Transverse colon (tissue), 4 donors: ENCODE data around the gene FN3K. TPM values are rescaled to one million over a fixed set of nuclear protein-coding genes. Genes with fewer than 3 reads are reported as not detected.

Experiments
- DNase-seq: peaks from one replicate; pipeline ENCODE4 v3.0.0-alpha.2; 2019
- H3K27ac ChIP-seq, 4 donors: fragments of 200-600 bp; sonication (generic); 2 replicates each; pipeline ENCODE4 v1.5.1; 2016 to 2018; ENCODE audit warnings: inconsistent platforms in 4 of 4
- H3K27me3 ChIP-seq: fragments of 200-600 bp; sonication (generic); 2 replicates; pipeline ENCODE4 v1.5.1; 2017; ENCODE audit warnings: inconsistent platforms
- H3K36me3 ChIP-seq, 4 donors: fragments of 200-600 bp; sonication (generic); 2 replicates each; pipeline ENCODE4 v1.5.1; 2017 to 2019; ENCODE audit warnings: inconsistent platforms in 4 of 4
- H3K4me1 ChIP-seq, 4 donors: fragments of 200-600 bp; sonication (generic); 2 replicates each; pipeline ENCODE4 v1.5.1; 2017 to 2020; ENCODE audit warnings: inconsistent platforms in 4 of 4
- H3K4me3 ChIP-seq, 4 donors: fragments of 200-600 bp; sonication (generic); 1 replicate in 1 of 4; 2 replicates in 3 of 4; pipeline versions ENCODE4 v1.5.1 to v1.6.1; 2017 to 2019; ENCODE audit warnings: inconsistent platforms in 4 of 4
- H3K9me3 ChIP-seq, 2 donors: fragments of 200-600 bp; sonication (generic); 2 replicates each; pipeline ENCODE4 v1.5.1; 2017 to 2019; ENCODE audit warnings: inconsistent platforms in 2 of 2
- EP300 ChIP-seq: sonication (generic); formaldehyde crosslinking; IDR thresholded peaks from one replicate; pipeline ENCODE4 v1.6.1; 2017; ENCODE audit warnings: antibody characterized with exemption, low read depth
- POLR2A ChIP-seq: fragments of 450-650 bp; IDR thresholded peaks from one replicate; pipeline ENCODE4 v1.6.1; 2016; ENCODE audit warnings: antibody characterized with exemption, mild to moderate bottlenecking, moderate library complexity
- POLR2AphosphoS5 ChIP-seq, 3 donors: sonication (generic); formaldehyde crosslinking; IDR thresholded peaks; one replicate each; pipeline ENCODE4 v1.6.1; 2016; ENCODE audit warnings: antibody characterized with exemption in 3 of 3
- WGBS, 2 donors: methylation state at CpG; one replicate each; pipeline ENCODE4 v1.1.5; 2018; ENCODE audit warnings: low coverage in 1 of 2; 5-methylcytosine and 5-hydroxymethylcytosine counted together
- in situ Hi-C, 4 donors: fragments of 200-750 bp; cut with MboI; loops; one replicate each; pipeline versions ENCODE4 v1.15.0 to v1.15.1; 2017; ENCODE audit warnings: low sequenced_read_pairs in 3 of 4, low pct_ligation_motif_present in 1 of 4, low pct_unique_long_range_greater_than_20kb in 1 of 4
- intact Hi-C: fragments of 100-400 bp; cut with DNase I; formaldehyde crosslinking; loops from one replicate; pipeline ENCODE4 v1.15.1; 2023; ENCODE audit warnings: low total_unique reads
- total RNA-seq, 4 donors: library from RNA; depleted of rRNA; stranded (reverse); fragments of >200 nt; gene quantifications; one replicate each; pipeline ENCODE4 v1.1.0, GENCODE V29; 2016
- TF ChIP-seq, protein P1 (sequence below), 5 experiments: fragments of 200-600 bp in 3 of 5; fragments of 450-650 bp in 2 of 5; sonication (generic) in 3 of 5; IDR thresholded peaks; 1 replicate in 2 of 5; 2 replicates in 3 of 5; pipeline ENCODE4 v1.5.1; 2016 to 2017; ENCODE audit warnings: antibody characterized with exemption in 5 of 5, inconsistent platforms in 3 of 5, mild to moderate bottlenecking in 2 of 5, moderate library complexity in 1 of 5

The FN3K gene
- total RNA-seq, 4 donors from 2014 or later: 11.2 to 33.0 (median 26.2) TPM

- peaks cover 9 to 18% (median 16%) of the 10 kb centered on the region in 4 donors for H3K4me1 ChIP-seq
- peak; percentile 97 for DNase-seq
- H3K4me3 ChIP-seq: peak within 1 kb of the TSS; percentile 71 to 87 (median 80)
- TF ChIP-seq POLR2AphosphoS5 (IDR thresholded peaks at IDR 0.05) (peak; percentile 88 to 92 (median 92)), POLR2A (peak; percentile 74)
- TF ChIP-seq, protein P1, sequence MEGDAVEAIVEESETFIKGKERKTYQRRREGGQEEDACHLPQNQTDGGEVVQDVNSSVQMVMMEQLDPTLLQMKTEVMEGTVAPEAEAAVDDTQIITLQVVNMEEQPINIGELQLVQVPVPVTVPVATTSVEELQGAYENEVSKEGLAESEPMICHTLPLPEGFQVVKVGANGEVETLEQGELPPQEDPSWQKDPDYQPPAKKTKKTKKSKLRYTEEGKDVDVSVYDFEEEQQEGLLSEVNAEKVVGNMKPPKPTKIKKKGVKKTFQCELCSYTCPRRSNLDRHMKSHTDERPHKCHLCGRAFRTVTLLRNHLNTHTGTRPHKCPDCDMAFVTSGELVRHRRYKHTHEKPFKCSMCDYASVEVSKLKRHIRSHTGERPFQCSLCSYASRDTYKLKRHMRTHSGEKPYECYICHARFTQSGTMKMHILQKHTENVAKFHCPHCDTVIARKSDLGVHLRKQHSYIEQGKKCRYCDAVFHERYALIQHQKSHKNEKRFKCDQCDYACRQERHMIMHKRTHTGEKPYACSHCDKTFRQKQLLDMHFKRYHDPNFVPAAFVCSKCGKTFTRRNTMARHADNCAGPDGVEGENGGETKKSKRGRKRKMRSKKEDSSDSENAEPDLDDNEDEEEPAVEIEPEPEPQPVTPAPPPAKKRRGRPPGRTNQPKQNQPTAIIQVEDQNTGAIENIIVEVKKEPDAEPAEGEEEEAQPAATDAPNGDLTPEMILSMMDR (IDR thresholded peaks at IDR 0.05): no peak
- no peaks in the 10 kb centered on the region for H3K27me3 ChIP-seq
- H3K27ac ChIP-seq: peak within 1 kb of the TSS; percentile 84 to 88 (median 87)
- intact Hi-C loops: no loop called here
- in situ Hi-C loops: no loop called here
- peaks cover 0 to 7% (median 0%) of the 10 kb centered on the region in 4 donors for H3K36me3 ChIP-seq
- 1% methylated on average over 27 of the region's 75 CpGs; no CpG with 5 or more reads in 1 of the 2 donors for WGBS, 2 donors
- no peaks in the 10 kb centered on the region for H3K9me3 ChIP-seq
Measured at GRCh38 chr17:82716203-82717010, 19.0 kb upstream of the FN3K start, which contains the start of gene FN3KRP. Gene FN3KRP (plus strand): TSS chr17:82716706. CDS start chr17:82716756, 50 bp downstream.

DNA sequence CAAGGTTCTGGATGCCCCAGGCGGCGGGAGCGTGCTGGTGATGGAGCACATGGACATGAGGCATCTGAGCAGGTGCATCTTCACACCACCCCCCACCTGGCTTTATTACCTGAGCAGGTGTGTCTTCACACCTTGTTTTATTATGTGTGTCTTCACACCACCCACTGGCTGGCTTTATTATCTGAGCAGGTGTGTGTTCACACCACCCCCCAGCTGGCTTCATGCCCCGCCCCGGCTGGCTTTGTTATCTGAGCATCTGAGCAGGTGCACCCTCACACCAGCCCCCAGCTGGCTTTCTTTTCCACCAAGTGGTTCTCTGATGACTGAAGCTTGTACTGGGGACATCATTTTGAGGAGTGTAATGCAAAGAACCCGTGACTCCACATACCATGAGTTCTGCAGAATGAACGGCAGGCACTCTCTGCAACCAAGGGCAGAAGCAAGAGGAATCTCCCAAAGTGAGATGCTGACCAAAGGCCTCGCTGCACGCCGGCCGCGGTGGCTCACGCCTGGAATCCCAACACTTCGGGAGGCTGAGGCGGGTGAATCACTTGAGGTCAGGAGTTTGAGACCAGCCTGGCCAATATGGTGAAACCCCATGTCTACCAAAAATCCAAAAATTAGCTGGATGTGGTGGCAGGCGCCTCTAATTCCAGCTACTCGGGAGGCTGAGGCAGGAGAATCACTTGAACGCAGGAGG is 16.3 kb upstream of the FN3K start:
- Histone ChIP-seq H3K9me3 (no peaks in the 10 kb centered on the region), H3K4me1 (peaks cover 9 to 18% (median 16%) of the 10 kb centered on the region in 4 donors), H3K27me3 (no peaks in the 10 kb centered on the region), H3K27ac (no peak overlapping the region), H3K4me3 (no peak overlapping the region), H3K36me3 (peaks cover 0 to 11% (median 3%) of the 10 kb centered on the region in 4 donors)
- in situ Hi-C loops: no loop called here
- TF ChIP-seq, protein P1 (IDR thresholded peaks at IDR 0.05): no peak
- no peak for TF ChIP-seq POLR2AphosphoS5 (IDR thresholded peaks at IDR 0.05)
- TF ChIP-seq POLR2A: no peak
- no peak for TF ChIP-seq EP300
- WGBS, 2 donors: 73 to 94% methylated on average over 3 to 18 of the region's 18 CpGs
- intact Hi-C loops: no loop called here
- no peak for DNase-seq

- no peak for TF ChIP-seq POLR2A
- TF ChIP-seq, protein P1 (IDR thresholded peaks at IDR 0.05): no peak
- no peak for TF ChIP-seq EP300
- TF ChIP-seq POLR2AphosphoS5 (IDR thresholded peaks at IDR 0.05): no peak
- Histone ChIP-seq H3K36me3 (peaks cover 0 to 13% (median 3%) of the 10 kb centered on the region in 4 donors), H3K27me3 (no peaks in the 10 kb centered on the region), H3K4me1 (peaks cover 9 to 18% (median 16%) of the 10 kb centered on the region in 4 donors), H3K4me3 (no peak overlapping the region), H3K27ac (no peak overlapping the region), H3K9me3 (no peaks in the 10 kb centered on the region)
- DNase-seq: no peak
- in situ Hi-C loops: no loop called here
- WGBS, 2 donors: 91 to 94% methylated on average over 10 to 19 of the region's 19 CpGs
- intact Hi-C loops: no loop called here
Measured at GRCh38 chr17:82720204-82720603, 15.2 kb upstream of the FN3K start.

DNA sequence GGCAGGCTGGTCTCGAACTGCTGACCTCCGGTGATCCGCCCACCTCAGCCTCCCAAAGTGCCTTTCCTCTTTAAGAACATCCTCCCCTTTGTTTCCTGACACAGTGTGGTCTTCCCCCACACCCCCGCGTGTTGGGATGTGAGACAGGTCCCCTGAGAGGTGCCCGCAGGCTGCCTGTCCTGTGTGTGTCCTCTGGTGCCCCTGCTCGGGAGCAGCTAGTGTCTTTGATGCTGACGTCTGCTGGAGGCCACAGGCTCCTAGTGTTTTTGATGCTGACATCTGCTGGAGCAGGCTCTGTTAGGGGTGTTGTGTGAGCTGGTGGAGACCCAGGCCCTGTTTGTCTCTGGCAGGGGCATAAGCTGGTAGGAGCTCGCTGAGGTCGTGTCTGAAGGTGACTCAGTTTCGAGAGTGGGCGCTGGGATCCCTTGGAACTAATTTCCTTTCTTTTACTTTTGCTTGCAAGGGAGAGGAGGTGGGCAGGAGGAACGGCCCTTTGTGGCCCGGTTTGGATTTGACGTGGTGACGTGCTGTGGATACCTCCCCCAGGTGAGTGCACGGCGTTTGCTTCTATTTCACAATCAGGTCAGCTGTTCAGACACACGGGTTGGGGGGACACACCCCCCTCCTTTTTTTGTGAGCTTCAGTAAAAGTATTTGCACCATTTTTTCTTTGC is 12.9 kb upstream of the FN3K start:
- in situ Hi-C loops: no loop called here
- TF ChIP-seq POLR2A (no peak), EP300 (no peak), POLR2AphosphoS5 (IDR thresholded peaks at IDR 0.05) (no peak)
- TF ChIP-seq, protein P1 (IDR thresholded peaks at IDR 0.05): no peak

More for the DNA sequence above, 12.9 kb upstream of the FN3K start:
- Histone ChIP-seq H3K4me3 (no peak overlapping the region), H3K4me1 (peaks cover 6 to 10% (median 9%) of the 10 kb centered on the region in 4 donors), H3K27me3 (no peaks in the 10 kb centered on the region), H3K27ac (no peak overlapping the region), H3K9me3 (no peaks in the 10 kb centered on the region), H3K36me3 (peaks cover 0 to 24% (median 8%) of the 10 kb centered on the region in 4 donors)
- WGBS, 2 donors: 86 to 95% methylated on average over 7 to 19 of the region's 19 CpGs
- intact Hi-C loops: no loop called here
- no peak for DNase-seq
